HCT116 (cell line): Measurements from ENCODE around the gene STARD6. TPM values are rescaled to one million over a fixed set of nuclear protein-coding genes. Genes with fewer than 3 reads are reported as not detected.

Experiments
- ATAC-seq: fragments of 200-7000 bp; cut with Tn5 transposase; 2 replicates; pipeline ENCODE4 v1.9.1; 2020; ENCODE audit warnings: mild to moderate bottlenecking, moderate library complexity
- BruUV-seq: library from RNA; stranded (reverse); fragments of 400-500 nt; replicated peaks from 2 replicates; lab custom pipeline; 2021; lab: Mats Ljungman, UMichigan
- CTCF ChIA-PET: fragments of 300-600 bp; sonication (Branson Sonifier 250); formaldehyde crosslinking; loops from one replicate; lab custom pipeline; 2021; ENCODE audit warnings: antibody characterized with exemption; lab: Charles Lee
- POLR2A ChIA-PET: fragments of 300-600, 350-600 bp; sonication (Branson Sonifier 250); formaldehyde crosslinking; loops from one replicate; lab custom pipeline; 2021; ENCODE audit warnings: antibody characterized with exemption; lab: Charles Lee
- RAD21 ChIA-PET, 2 experiments: fragments of 300-600 bp; sonication (Branson Sonifier 250); formaldehyde crosslinking; loops; one replicate each; lab custom pipeline; 2023; ENCODE audit warnings: low total read pairs in 2 of 2; ENCODE audit not compliant: uncharacterized antibody in 2 of 2, unreplicated experiment in 2 of 2, low non-redundant PET in 1 of 2; lab: Charles Lee
- DNase-seq: peaks from one replicate; pipeline ENCODE4 v3.0.0-alpha.2; 2010; ENCODE audit warnings: low read depth, low spot score
- H2AFZ ChIP-seq: fragments of 200-600 bp; shearing (Covaris generic), sonication (generic); 2 replicates; pipeline ENCODE4 v1.6.1; 2017; ENCODE audit warnings: low read depth, mixed run types, mixed read lengths, antibody characterized with exemption, low read length; ENCODE audit not compliant: poor library complexity, severe bottlenecking
- H3K27ac ChIP-seq: 2 replicates; pipeline ENCODE4 v1.5.1; 2012; ENCODE audit warnings: low read depth, low read length
- H3K27me3 ChIP-seq: fragments of 200-600 bp; sonication (generic); 2 replicates; pipeline ENCODE4 v1.6.1; 2016; ENCODE audit warnings: mixed run types, low read length, mixed read lengths; ENCODE audit not compliant: insufficient read depth
- H3K36me3 ChIP-seq, 2 experiments: fragments of 200-500 bp in 1 of 2; fragments of 200-600 bp in 1 of 2; sonication (Bioruptor generic) in 1 of 2; sonication (generic) in 1 of 2; 2 replicates each; pipeline versions ENCODE4 v1.5.1 to v1.6.1; 2014 to 2016; ENCODE audit warnings: low read length in 2 of 2, inconsistent platforms in 1 of 2, mixed read lengths in 1 of 2, mixed run types in 1 of 2; ENCODE audit not compliant: insufficient read depth in 2 of 2, control insufficient read depth in 1 of 2
- H3K4me1 ChIP-seq, 2 experiments: fragments of 200-600 bp in 1 of 2; sonication (generic) in 1 of 2; 2 replicates each; pipeline versions ENCODE4 v1.5.1 to v1.6.1; 2012 to 2017; ENCODE audit warnings: low read length in 2 of 2, inconsistent platforms in 1 of 2, mild to moderate bottlenecking in 1 of 2, mixed read lengths in 1 of 2, mixed run types in 1 of 2, moderate library complexity in 1 of 2; ENCODE audit not compliant: insufficient read depth in 2 of 2, control insufficient read depth in 1 of 2
- H3K4me2 ChIP-seq: fragments of 200-600 bp; sonication (generic); 2 replicates; pipeline ENCODE4 v1.6.1; 2017; ENCODE audit warnings: mixed run types, low read length, mixed read lengths
- H3K4me3 ChIP-seq, 2 experiments: fragments of 200-600 bp in 1 of 2; sonication (generic) in 1 of 2; replicated peaks in 1 of 2; 2 replicates each; pipeline ENCODE4 v1.5.1; 2011 to 2016; ENCODE audit warnings: low read length in 2 of 2, control low read depth in 1 of 2, low read depth in 1 of 2, mild to moderate bottlenecking in 1 of 2, mixed read lengths in 1 of 2, mixed run types in 1 of 2
- H3K79me2 ChIP-seq: fragments of 200-600 bp; sonication (generic); 2 replicates; pipeline ENCODE4 v1.6.1; 2017; ENCODE audit warnings: mild to moderate bottlenecking, mixed run types, low read length, moderate library complexity, mixed read lengths; ENCODE audit not compliant: insufficient read depth
- H3K9ac ChIP-seq: fragments of 200-600 bp; sonication (generic); 2 replicates; pipeline ENCODE4 v1.6.1; 2016; ENCODE audit warnings: low read length, mixed read lengths
- H3K9me2 ChIP-seq: fragments of 200-600 bp; sonication (generic), shearing (Covaris generic); 2 replicates; pipeline ENCODE4 v1.6.1; 2017; ENCODE audit warnings: mixed run types, mild to moderate bottlenecking, moderate library complexity; ENCODE audit not compliant: insufficient read depth
- H3K9me3 ChIP-seq, 2 experiments: fragments of 200-500 bp in 1 of 2; fragments of 200-600 bp in 1 of 2; sonication (Bioruptor generic) in 1 of 2; sonication (generic) in 1 of 2; 2 replicates each; pipeline ENCODE4 v1.6.1; 2014 to 2017; ENCODE audit warnings: low read length in 2 of 2, mixed read lengths in 2 of 2, inconsistent platforms in 1 of 2, low read depth in 1 of 2, mild to moderate bottlenecking in 1 of 2, mixed run types in 1 of 2, moderate library complexity in 1 of 2; ENCODE audit not compliant: control insufficient read depth in 1 of 2, insufficient read depth in 1 of 2
- H4K20me1 ChIP-seq: fragments of 200-600 bp; sonication (generic), shearing (Covaris generic); 2 replicates; pipeline ENCODE4 v1.6.1; 2017; ENCODE audit warnings: mixed run types, mild to moderate bottlenecking, moderate library complexity; ENCODE audit not compliant: insufficient read depth
- CBX3 ChIP-seq: IDR thresholded peaks from 2 replicates; pipeline ENCODE4 v1.6.1; 2012; ENCODE audit warnings: low read depth
- CEBPB ChIP-seq: IDR thresholded peaks from 2 replicates; pipeline ENCODE4 v1.6.1; 2012; ENCODE audit warnings: low read depth
- EGR1 ChIP-seq: IDR thresholded peaks from 2 replicates; pipeline ENCODE4 v1.6.1; 2012; ENCODE audit warnings: low read depth
- EZH2 ChIP-seq: fragments of 200-600 bp; sonication (generic); IDR thresholded peaks from 2 replicates; pipeline ENCODE4 v1.6.1; 2017; ENCODE audit warnings: antibody characterized with exemption, mixed run types
- EZH2phosphoT487 ChIP-seq: fragments of 200-600 bp; IDR thresholded peaks from 2 replicates; pipeline ENCODE4 v1.6.1; 2018; ENCODE audit warnings: antibody characterized with exemption, borderline replicate concordance
- FOSL1 ChIP-seq: IDR thresholded peaks from 2 replicates; pipeline ENCODE4 v1.6.1; 2012; ENCODE audit warnings: low read depth
- JUND ChIP-seq: IDR thresholded peaks from 2 replicates; pipeline ENCODE4 v1.6.1; 2012
- POLR2A ChIP-seq: IDR thresholded peaks from 2 replicates; pipeline ENCODE4 v1.7.0; 2011; ENCODE audit warnings: borderline replicate concordance; ENCODE audit not compliant: insufficient read depth, insufficient read length; ENCODE audit errors: extremely low read depth
- RAD21 ChIP-seq: IDR thresholded peaks from 2 replicates; pipeline ENCODE4 v1.6.1; 2012; ENCODE audit warnings: low read depth, mild to moderate bottlenecking
- SP1 ChIP-seq: IDR thresholded peaks from 2 replicates; pipeline ENCODE4 v1.6.1; 2012; ENCODE audit warnings: low read depth
- SRF ChIP-seq: IDR thresholded peaks from 2 replicates; pipeline ENCODE4 v1.6.1; 2012; ENCODE audit warnings: low read depth
- TCF7L2 ChIP-seq: IDR thresholded peaks from 2 replicates; pipeline ENCODE4 v1.7.0; 2011; ENCODE audit warnings: borderline replicate concordance, inconsistent platforms; ENCODE audit not compliant: insufficient read depth, insufficient read length; ENCODE audit errors: extremely low read depth
- YY1 ChIP-seq: IDR thresholded peaks from 2 replicates; pipeline ENCODE4 v1.6.1; 2011; ENCODE audit warnings: low read length, low read depth, moderate library complexity, mild to moderate bottlenecking; ENCODE audit not compliant: insufficient replicate concordance; ENCODE audit errors: extremely low read depth
- ZFX ChIP-seq: fragments of 450-650 bp; IDR thresholded peaks from 2 replicates; pipeline ENCODE4 v1.6.1; 2017
- ZNF274 ChIP-seq: fragments of 200-500 bp; sonication (Bioruptor generic); IDR thresholded peaks from 2 replicates; pipeline ENCODE4 v1.6.1; 2014; ENCODE audit warnings: mild to moderate bottlenecking, low read depth, low read length, inconsistent platforms
- intact Hi-C: fragments of 100-400 bp; cut with micrococcal nuclease; formaldehyde crosslinking; loops from 2 replicates; pipeline ENCODE4 v1.10.0; 2022
- total RNA-seq: library from RNA; stranded (reverse); gene quantifications from one replicate; pipeline ENCODE4 v1.2.1, GENCODE V29; 2021; ENCODE audit not compliant: unreplicated experiment
- TF ChIP-seq, protein P1 (sequence below): IDR thresholded peaks from 2 replicates; pipeline ENCODE4 v1.6.1; 2012
- TF ChIP-seq, protein P2 (sequence below): IDR thresholded peaks from 2 replicates; pipeline ENCODE4 v1.6.1; 2012; ENCODE audit warnings: low read depth

STARD6 gene
- total RNA-seq, 1 experiment from 2014 or later = not detected

DNA sequence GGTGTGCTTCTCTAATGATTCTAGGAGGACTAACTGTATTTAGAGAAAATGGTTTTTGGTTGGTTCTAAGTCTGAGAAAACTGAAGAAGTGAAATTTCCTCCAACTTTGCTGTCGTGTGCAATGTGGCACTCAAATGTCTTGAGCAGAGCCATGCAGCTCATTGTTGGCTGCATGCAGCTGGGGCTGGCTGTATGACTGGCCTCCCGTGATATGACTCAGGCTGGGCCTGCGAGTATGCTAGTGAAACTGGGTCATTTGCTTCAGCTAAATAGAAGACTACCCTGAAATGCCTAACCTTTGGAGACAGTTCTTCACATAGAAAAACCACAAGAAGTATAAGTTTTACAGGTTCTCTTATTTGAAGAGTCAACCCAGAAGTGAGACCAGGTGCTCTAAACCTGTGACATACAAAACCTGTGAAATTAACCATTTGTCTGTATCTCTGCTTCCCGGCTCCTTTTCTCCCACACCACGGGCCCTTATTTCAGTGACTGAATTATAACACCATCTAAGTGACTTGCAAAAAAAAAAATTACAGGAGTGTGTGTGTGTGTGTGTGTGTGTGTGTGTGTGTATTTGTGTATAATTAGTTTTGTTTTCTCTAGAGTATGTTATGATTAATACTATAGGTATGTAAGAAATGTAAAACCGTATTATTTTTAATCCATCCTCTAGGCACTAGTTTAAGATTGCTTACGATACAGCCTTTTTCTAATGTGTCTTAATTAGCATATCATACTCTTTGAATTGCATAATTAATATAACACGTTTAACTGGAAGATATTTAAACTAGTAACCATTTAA, 72.5 kb downstream of the STARD6 start:
- Histone ChIP-seq H3K79me2 (no peaks in the 10 kb centered on the region), H3K9ac (no peak overlapping the region), H3K9me2 (no peaks in the 10 kb centered on the region), H3K27ac (no peak overlapping the region), H3K4me3 (no peak overlapping the region), H3K4me1 (peaks cover 0 to 11% of the 10 kb centered on the region in 2 experiments; a peak in 2 of 4 replicates), H3K36me3 (peaks cover 2 to 6% of the 10 kb centered on the region in 2 experiments; a peak in 1 of 4 replicates), H4K20me1 (no peaks in the 10 kb centered on the region), H3K27me3 (no peaks in the 10 kb centered on the region), H3K9me3 (no peaks in the 10 kb centered on the region), H3K4me2 (peak overlapping the region; percentile 7; the same call in 1 of the 2 replicates), H2AFZ (no peak overlapping the region)
- ChIA-PET RAD21 (no interaction called here), POLR2A (no interaction called here), CTCF (no interaction called here)
- ATAC-seq (no peak), DNase-seq (no peak)
- intact Hi-C loops = no loop called here
- TF ChIP-seq ZNF274 (no peak), YY1 (no peak), EZH2phosphoT487 (no peak), ZFX (no peak), CEBPB (no peak), SRF (no peak), TCF7L2 (no peak), FOSL1 (no peak)
- TF ChIP-seq, protein P1, sequence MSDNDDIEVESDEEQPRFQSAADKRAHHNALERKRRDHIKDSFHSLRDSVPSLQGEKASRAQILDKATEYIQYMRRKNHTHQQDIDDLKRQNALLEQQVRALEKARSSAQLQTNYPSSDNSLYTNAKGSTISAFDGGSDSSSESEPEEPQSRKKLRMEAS = no peak
- BruUV-seq = no TSS peak

GRCh38 chr18:54284535-54284934, 73.1 kb downstream of the STARD6 start:
- no peaks in the 10 kb centered on the region for H4K20me1 ChIP-seq
- no peaks in the 10 kb centered on the region for H3K27me3 ChIP-seq
- ChIA-PET CTCF (no interaction called here), RAD21 (no interaction called here), POLR2A (no interaction called here)
- peaks cover 0 to 11% of the 10 kb centered on the region in 2 experiments; a peak in 2 of 4 replicates for H3K4me1 ChIP-seq
- H3K9me2 ChIP-seq = no peaks in the 10 kb centered on the region
- DNase-seq (no peak), ATAC-seq (no peak)
- no peaks in the 10 kb centered on the region for H3K79me2 ChIP-seq
- no peak overlapping the region for H3K27ac ChIP-seq
- H2AFZ ChIP-seq = no peak overlapping the region
- intact Hi-C loops = no loop called here
- no peaks in the 10 kb centered on the region for H3K9me3 ChIP-seq
- no peak overlapping the region for H3K9ac ChIP-seq
- no peak overlapping the region; the same call in 1 of the 2 replicates for H3K4me2 ChIP-seq
- BruUV-seq = no TSS peak
- H3K36me3 ChIP-seq = peaks cover 4 to 6% of the 10 kb centered on the region in 2 experiments; a peak in 2 of 4 replicates
- no peak overlapping the region for H3K4me3 ChIP-seq
- TF ChIP-seq CBX3 (no peak), JUND (no peak), EGR1 (no peak), FOSL1 (no peak), ZNF274 (no peak), POLR2A (no peak), ZFX (no peak), TCF7L2 (no peak), EZH2 (no peak), SP1 (no peak), RAD21 (no peak)
- TF ChIP-seq, protein P2, sequence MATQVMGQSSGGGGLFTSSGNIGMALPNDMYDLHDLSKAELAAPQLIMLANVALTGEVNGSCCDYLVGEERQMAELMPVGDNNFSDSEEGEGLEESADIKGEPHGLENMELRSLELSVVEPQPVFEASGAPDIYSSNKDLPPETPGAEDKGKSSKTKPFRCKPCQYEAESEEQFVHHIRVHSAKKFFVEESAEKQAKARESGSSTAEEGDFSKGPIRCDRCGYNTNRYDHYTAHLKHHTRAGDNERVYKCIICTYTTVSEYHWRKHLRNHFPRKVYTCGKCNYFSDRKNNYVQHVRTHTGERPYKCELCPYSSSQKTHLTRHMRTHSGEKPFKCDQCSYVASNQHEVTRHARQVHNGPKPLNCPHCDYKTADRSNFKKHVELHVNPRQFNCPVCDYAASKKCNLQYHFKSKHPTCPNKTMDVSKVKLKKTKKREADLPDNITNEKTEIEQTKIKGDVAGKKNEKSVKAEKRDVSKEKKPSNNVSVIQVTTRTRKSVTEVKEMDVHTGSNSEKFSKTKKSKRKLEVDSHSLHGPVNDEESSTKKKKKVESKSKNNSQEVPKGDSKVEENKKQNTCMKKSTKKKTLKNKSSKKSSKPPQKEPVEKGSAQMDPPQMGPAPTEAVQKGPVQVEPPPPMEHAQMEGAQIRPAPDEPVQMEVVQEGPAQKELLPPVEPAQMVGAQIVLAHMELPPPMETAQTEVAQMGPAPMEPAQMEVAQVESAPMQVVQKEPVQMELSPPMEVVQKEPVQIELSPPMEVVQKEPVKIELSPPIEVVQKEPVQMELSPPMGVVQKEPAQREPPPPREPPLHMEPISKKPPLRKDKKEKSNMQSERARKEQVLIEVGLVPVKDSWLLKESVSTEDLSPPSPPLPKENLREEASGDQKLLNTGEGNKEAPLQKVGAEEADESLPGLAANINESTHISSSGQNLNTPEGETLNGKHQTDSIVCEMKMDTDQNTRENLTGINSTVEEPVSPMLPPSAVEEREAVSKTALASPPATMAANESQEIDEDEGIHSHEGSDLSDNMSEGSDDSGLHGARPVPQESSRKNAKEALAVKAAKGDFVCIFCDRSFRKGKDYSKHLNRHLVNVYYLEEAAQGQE = no peak
- TF ChIP-seq, protein P1 = no peak
